Fibroblast of skin of scalp (primary cell): ENCODE results near the gene RXRB.

Source experiments
- DNase-seq: peaks from one replicate; pipeline ENCODE4 v3.0.0-alpha.2; 2013

Gene RXRB

DNA sequence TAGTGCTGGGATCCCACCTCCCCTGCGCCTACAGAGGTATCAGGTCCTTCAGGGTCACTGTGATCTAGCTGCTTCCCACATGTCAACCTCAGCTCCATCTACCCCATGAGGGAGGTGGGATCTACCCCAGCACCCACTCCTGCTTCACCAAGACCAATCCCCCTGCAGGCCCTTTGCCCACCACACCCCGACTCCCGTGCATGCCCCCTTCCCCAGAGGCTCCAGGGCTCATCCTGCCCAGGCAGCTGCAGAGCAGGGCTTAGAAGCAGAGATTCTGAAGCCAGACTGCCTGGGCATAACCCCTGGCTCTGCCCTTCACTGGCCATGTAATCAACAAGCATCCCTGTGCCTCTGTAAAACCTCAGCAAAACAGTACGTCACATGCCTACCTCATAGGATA, 25.7 kb downstream of the RXRB start:
- DNase-seq = no peak

- DNase-seq = no peak
These were observed 26.8 kb downstream of the RXRB start for GRCh38 chr6:33173535-33174180.

DNA sequence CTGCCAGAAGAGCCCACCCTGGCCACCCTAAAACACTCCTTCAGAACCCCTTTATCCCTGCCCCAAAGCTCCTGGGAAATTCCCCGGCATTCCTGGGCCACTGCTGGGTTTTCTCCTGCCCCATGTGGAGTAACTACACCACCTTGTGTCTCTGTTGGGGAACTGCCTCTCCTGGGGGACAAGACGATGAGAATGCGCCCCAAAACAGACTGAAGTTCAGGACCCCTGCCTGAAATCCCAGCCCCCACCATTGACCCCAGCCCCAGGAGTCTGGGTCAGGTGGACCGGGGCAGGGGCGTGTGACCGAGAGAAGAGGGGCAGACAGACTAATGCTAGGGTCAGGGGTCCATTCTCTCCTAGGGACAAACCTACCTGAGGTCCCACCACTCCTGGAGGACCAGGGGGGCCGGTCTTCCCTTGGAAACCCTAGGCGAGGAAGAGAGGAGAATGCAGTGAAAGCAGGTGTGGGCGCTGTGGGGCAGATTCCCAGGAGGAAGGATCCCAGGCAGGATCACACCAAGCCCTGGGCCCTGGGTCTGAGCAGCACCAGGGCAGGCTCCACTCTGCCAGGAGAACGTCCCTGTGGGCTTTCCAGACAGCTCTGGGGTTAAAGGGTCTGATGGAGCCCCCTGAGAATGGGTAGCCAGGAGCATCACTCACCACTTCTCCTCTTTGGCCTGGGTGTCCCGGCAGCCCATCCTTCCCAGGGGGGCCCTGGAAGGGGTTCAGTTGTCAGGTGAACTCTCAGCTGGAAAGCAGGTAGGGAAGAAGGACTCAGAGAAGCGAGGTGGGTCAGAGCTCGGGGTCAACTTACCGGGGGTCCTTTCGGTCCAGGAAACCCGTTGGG, 27.6 kb downstream of the RXRB start:
- peak; percentile 33 for DNase-seq

DNA sequence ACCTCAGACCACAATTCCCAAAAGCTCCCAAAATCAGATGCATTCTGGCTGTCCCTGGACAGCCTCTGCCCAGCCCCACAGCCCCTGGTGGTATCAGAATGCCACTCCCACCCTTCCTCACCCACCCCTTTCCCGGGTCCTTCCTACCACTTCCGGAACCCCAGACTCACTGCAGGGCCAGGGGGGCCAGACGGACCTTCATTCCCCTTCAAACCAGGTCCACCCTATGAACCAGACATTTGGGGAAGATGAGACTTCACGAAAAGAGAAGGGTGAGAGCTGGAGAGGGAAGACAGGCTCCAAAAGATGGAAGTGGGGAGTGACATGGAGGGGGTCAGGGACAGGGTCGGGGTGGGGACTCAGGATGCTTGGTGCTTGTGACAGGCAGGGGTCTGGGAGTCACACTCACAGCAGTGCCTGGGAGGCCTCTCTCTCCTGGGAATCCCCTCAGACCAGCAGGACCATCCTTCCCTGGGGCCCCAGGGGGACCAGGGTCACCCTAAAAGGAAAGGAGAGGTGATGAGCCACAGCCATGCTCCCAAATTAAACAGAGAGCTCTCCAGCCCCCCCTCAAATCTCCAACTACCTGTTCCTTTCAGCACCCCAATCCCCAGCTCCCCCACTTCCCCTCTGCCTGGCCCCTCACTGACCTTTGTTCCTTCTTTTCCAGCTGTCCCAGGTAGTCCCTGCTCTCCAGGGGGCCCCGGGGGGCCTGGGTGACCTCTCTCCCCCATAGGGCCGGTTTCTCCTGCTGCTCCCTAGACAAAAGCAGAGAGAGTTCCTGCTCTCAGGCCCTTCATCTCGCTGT, 28.4 kb downstream of the RXRB start:
- no peak for DNase-seq

DNA sequence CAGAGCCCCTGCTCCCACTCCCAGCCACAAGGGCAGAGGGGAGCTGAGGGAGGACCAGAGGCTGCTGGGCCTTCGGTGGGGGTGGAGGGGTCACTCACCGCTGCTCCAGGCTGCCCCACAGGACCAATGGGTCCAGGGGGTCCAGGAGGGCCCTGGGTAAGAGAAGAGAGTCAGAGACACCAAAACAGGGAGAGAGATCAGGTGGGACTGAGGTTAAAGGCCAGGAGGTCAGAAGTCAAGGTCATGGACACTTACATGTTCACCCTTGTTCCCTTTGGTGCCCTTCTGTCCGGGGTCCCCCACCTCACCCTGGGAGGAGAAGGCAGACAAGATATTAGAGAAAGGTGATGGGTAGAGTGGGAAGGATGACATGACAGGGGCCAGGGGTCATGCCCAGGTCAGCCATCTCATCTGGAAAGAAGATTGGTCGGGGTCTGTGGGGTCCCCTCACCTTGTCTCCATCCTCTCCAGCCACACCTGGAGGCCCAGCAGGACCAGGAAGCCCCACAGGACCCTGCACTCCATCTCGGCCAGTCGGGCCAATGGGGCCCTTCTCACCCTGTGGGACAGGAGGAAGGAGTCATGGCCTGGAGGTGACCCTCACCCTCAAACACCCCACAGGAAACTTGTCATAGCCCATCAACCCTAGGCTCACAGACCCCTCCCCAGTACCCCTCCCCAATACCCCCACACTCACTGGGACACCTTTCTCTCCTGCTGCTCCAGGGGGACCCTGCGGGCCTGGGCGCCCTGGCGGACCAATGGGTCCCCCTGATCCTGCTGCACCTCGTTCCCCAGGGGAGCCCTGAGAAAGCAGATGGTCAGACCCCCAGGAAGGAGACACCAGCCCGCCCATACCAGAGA, 29.2 kb downstream of the RXRB start:
- DNase-seq = no peak

DNA sequence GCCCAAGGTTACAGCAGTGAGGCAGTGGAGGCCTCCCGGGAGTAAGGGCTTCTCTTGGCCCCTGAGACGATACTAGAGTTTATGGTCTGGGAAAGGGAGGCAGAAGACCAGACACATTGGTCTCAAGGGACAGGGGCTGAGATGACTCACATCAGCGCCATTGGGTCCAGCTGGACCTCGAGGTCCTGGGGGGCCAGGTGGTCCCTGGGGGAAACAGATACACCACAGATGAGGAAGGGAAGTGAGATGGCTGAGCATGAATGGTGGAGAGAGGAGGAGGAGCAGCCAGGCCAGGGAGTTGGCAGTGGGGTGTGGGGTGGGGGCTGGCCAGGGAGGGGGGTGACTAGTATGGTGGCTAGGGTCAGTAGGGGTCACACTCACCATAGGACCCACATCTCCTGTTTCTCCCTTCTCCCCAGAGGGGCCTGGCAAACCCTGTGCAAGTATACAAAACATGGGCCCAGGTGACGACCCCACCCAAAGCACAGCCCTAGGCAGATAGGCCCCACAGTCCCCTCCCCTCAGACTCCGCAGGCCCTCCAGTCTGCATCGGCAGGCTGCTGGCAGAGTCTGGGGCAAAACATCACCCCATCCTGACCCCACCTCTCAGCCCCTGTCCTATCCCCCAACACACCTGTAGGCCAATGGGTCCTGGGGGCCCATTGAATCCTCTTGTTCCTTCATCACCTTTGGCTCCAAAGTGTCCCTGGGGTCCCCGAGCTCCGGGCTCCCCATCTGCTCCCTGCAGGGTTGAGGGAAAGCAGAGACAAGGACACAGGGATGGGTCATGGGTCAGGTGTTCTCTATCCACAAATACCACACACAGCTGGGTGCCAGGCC, 30.1 kb downstream of the RXRB start:
- no peak for DNase-seq

DNA sequence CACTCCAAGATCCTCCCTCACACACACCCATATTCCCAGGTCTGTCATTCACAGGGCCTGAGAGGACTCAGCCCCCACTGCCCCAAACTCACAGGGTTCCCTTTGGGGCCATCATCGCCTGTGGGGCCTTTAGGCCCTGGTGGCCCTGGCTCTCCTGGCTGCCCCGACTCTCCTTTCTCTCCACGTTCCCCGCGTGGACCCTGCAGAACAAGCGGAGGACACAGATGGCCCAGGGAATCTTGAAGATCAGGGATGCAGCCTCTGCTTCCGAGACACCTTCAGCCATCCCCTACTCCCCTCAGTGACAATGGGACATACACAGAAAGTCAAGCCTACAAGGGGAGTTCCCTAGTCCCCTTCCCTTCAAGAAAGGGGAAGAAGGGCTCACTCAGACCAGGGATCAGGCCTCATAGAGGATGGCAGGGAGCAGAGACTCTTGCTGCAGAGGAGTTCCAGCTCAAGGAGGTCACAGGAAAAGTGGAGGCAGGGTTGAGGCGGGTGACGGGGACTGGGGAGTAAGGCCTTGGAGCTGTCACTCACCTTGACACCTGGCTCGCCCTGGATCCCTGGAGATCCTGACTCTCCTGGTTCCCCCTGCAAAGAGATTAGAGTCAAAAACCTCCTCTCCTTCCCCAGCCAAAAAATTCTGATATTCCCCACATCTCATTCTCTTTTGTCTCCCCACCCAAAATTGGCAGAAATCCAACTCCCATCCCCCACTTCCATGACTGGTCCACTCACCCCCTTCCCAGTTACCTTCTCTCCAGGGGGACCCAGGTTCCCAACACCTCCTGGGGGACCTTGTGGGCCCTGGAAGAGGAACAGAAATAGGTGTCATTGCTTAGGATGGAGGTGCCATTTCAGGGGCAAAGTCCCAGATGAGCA, 30.9 kb downstream of the RXRB start:
- DNase-seq = no peak

- no peak for DNase-seq
These were observed 31.8 kb downstream of the RXRB start for GRCh38 chr6:33168639-33169038.

DNA sequence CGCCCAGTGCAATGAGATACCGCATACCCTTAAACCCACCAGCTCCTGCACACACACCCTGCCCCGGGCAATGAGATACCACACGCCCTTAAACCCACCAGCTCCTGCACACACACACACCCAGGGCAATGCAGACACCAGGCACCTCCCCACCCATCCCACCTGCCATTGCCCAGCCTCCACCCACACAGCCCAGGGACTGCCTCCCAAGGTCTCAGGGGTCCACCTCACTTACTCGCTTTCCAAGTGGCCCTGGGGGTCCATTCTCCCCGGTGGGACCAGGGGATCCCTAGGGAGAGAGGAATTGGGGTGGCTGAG, 32.2 kb downstream of the RXRB start:
- DNase-seq = no peak

DNA sequence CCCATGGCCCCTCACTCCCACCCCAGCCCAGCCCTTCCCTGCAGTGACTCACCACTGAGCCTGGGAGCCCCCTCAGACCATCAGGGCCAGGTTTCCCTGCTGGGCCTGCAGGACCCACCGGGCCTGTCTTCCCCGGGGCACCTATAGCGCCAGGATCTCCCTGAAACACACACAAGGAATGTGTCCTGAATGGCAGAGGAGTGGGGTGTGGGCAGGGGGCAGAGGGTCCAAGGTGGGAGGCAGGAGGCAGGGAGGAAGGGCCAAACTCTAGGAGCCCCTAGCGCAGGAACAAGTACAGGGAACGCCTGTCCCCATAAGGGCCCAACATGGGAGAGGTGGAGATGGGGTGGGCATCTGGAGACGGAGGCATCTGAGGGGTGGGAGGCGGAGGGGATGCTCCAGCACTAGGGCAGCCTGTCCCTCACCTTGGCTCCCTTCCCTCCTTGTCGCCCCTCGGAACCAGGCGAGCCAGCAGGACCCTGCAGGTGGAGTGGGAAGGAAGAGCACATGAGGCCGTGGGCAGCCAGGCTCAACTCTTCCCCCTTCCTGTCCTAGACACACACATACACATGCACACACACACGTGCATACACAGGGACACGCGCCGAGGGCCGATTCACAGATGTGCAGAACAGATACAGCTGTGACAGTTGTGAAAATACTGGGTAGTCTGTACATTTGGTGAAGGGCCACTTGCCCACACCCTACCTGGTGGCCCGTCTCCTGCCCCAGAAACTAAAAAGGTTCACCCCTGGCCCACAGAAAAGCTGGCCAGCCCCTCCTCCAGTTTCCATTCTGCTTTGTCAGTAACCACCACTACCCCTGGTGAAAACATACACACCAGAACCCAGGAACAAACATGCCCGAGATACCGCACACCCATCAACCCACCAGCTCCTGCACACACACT, 32.8 kb downstream of the RXRB start:
- no peak for DNase-seq

DNA sequence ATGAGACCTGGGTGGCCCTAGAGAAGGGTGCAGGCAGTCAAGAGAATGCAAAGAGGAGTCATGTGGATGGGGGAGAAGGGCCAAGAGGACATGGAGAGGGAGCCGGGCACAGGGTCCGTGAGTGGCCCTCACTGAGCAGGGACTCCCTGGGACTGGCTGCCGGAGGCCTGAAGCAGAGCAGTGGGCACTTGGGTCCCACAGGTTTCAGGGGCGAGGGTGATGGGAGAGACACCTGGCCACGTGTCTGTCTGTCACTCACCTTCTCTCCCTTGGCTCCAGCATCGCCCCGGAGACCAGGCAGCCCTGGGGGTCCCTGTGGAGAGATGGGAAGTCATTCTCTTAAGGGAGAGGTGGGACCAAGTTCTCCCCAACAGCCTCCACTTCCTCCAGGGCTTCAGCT, 33.7 kb downstream of the RXRB start:
- DNase-seq = no peak

DNA sequence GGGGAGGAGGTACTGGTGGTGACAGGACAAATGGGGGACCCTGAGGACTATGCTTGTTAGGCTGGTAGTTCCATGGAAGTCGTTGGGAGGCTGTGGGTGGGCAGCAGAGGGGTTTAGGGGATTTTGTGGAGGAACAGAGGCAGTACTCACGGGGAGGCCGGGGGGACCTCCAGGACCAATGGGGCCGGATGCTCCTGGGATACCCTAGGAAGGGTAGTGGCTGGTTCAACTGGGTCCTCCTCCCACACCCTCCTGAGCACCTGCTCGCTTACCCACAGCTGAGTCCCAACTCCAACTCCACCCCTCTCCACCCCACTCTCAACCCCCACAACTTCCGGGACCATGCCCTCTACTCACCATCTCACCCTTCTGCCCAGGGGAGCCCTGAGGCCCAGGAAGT, 34.1 kb downstream of the RXRB start:
- DNase-seq = no peak

GRCh38 chr6:33165581-33166258, 34.7 kb downstream of the RXRB start:
- no peak for DNase-seq

DNA sequence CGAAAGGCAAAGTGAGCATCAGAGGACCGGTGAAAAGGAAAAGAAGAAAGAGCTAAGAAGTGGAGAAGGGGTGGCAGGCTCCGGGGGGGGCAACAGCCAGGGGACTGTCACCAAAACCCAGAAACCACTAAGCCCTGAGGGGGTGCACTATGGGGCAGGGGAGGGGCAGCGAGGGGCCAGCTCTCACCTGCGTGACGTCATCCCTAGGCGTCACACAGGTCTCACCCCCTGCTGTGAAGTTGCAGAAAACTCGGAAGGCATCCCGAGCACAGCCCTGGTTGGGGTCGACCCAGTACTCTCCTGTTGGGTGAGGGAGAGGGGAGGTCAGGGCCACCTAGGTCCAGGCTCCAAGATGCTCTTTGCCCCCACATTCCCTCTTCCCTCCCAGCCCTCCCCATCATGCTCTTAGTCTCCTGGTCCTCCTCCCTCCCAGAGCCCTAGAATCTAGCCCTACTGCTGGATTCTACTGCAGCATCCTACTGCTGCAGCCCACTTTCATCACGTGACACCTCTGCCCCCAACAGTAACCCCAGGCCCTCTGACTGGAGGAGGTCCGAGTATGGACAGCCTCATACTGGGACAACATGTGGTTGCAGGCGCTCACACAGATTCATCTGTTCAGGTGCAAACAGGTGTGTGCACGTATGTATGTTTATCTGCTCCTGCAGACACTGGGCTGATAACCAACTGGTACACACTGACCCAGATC, 35.6 kb downstream of the RXRB start:
- DNase-seq = no peak

DNA sequence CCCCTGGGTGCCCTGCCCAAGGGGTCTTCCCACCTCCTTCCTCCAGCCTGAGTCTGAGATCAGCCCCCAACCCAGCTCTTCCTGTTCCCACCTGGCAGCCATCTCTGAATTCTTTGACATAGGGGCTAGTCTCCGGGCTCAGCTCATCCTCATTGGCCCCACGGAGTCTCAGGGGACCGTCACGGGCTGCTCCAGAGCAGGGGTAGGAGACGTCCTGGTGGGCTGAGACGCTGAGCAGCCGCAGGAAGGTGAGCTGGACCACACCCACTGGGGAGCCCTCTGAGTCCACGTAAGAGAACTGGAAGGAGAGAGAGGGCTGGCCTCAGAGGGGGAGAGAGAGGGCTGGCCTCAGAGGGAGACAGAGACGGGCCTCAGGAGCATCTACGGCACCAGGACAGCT, 36.3 kb downstream of the RXRB start:
- DNase-seq = no peak

DNA sequence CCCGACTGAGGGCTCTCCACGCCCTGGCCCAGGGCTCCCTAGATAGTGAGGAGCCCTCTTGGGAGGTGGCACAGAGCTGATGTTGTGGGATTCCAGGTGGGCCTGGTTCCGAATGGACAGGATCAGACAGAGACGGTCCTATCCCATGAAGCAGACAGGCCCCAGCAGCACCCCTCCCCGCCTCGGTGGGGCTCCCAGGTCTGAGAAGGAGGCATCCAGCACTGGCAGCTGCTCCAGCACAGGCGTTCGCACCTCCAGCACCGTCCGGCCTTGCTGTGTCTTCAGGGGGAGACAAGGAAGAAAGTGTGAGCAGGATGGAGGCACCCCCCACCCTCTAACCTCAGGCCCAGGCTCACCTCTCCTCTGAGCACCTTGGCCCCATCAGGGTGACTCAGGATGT, 36.9 kb downstream of the RXRB start:
- DNase-seq = no peak

GRCh38 chr6:33161354-33162331, 38.8 kb downstream of the RXRB start:
- DNase-seq = peak; percentile 70
